Vagina (tissue), 2 donors: ENCODE results near the gene IL1RAPL2. TPM values are rescaled to one million over a fixed set of nuclear protein-coding genes. Genes with fewer than 3 reads are reported as not detected.

Experiments used
- DNase-seq, 2 donors: peaks; one replicate each; pipeline ENCODE4 v3.0.0-alpha.2; 2017; ENCODE audit errors: extremely low spot score in 2 of 2
- H3K27ac ChIP-seq: fragments of 200-600 bp; sonication (generic); one replicate; pipeline ENCODE4 v1.5.1; 2019
- H3K27me3 ChIP-seq: fragments of 200-600 bp; sonication (generic); one replicate; pipeline ENCODE4 v1.5.1; 2019
- H3K36me3 ChIP-seq, 2 donors: fragments of 200-600 bp; sonication (generic); one replicate each; pipeline ENCODE4 v1.5.1; 2017 to 2019
- H3K4me1 ChIP-seq: fragments of 200-600 bp; sonication (generic); one replicate; pipeline ENCODE4 v1.5.1; 2019
- H3K4me3 ChIP-seq, 2 donors: fragments of 200-600 bp; sonication (generic); 1 replicate in 1 of 2; 2 replicates in 1 of 2; pipeline ENCODE4 v1.5.1; 2016 to 2019
- H3K9me3 ChIP-seq: fragments of 200-600 bp; sonication (generic); one replicate; pipeline ENCODE4 v1.5.1; 2019
- CTCF ChIP-seq, 3 experiments: fragments of 450-650 bp in 2 of 3; fragments of 200-600 bp in 1 of 3; sonication (generic) in 1 of 3; IDR thresholded peaks; one replicate each; pipeline ENCODE4 v1.5.1; 2017 to 2019; ENCODE audit warnings: antibody characterized with exemption in 3 of 3, mild to moderate bottlenecking in 2 of 3, moderate library complexity in 2 of 3
- POLR2A ChIP-seq, 2 donors: fragments of 450-650 bp; IDR thresholded peaks; one replicate each; pipeline ENCODE4 v1.6.1; 2017; ENCODE audit warnings: antibody characterized with exemption in 2 of 2, mild to moderate bottlenecking in 2 of 2, moderate library complexity in 2 of 2
- POLR2AphosphoS5 ChIP-seq, 2 donors: sonication (generic); formaldehyde crosslinking; IDR thresholded peaks; one replicate each; pipeline ENCODE4 v1.9.0; 2017; ENCODE audit warnings: antibody characterized with exemption in 2 of 2, mild to moderate bottlenecking in 2 of 2, low read depth in 1 of 2; ENCODE audit not compliant: insufficient read depth in 1 of 2
- intact Hi-C: fragments of 100-400 bp; cut with DNase I; formaldehyde crosslinking; loops from one replicate; pipeline ENCODE4 v1.15.1; 2023
- total RNA-seq: library from RNA; depleted of rRNA; stranded (reverse); fragments of >200 nt; gene quantifications from one replicate; pipeline ENCODE4 v1.2.3, GENCODE V29; 2016

IL1RAPL2 gene
- total RNA-seq, 1 donor from 2014 or later, result 0.25 TPM

- H3K4me1 ChIP-seq, result no peaks in the 10 kb centered on the region
- no peaks in the 10 kb centered on the region for H3K27me3 ChIP-seq
- DNase-seq, result no peak
- TF ChIP-seq CTCF (IDR thresholded peaks at IDR 0.05), result no peak
- no peak for TF ChIP-seq POLR2A (IDR thresholded peaks at IDR 0.05)
- TF ChIP-seq POLR2AphosphoS5 (IDR thresholded peaks at IDR 0.05; ENCODE audit: insufficient read depth in 1 of 2, low read depth in 1 of 2), result no peak
- intact Hi-C loops, result no loop called here
- no peaks in the 10 kb centered on the region for H3K36me3 ChIP-seq
- H3K4me3 ChIP-seq, result no peak overlapping the region
- peaks cover 9% of the 10 kb centered on the region for H3K9me3 ChIP-seq
- no peak overlapping the region for H3K27ac ChIP-seq
Measured at GRCh38 chrX:104762641-104763040, 196.6 kb downstream of the IL1RAPL2 start.

GRCh38 chrX:104789784-104790183 is 223.8 kb downstream of the IL1RAPL2 start:
- Histone ChIP-seq H3K36me3 (no peaks in the 10 kb centered on the region), H3K27me3 (no peaks in the 10 kb centered on the region), H3K4me3 (no peak overlapping the region), H3K9me3 (no peaks in the 10 kb centered on the region), H3K4me1 (no peaks in the 10 kb centered on the region), H3K27ac (no peak overlapping the region)
- no peak for DNase-seq
- intact Hi-C loops, result no loop called here
- no peak for TF ChIP-seq POLR2A (IDR thresholded peaks at IDR 0.05)
- TF ChIP-seq CTCF (IDR thresholded peaks at IDR 0.05), result no peak
- no peak for TF ChIP-seq POLR2AphosphoS5 (IDR thresholded peaks at IDR 0.05; ENCODE audit: insufficient read depth in 1 of 2, low read depth in 1 of 2)

GRCh38 chrX:104795804-104796203 is 229.8 kb downstream of the IL1RAPL2 start:
- Histone ChIP-seq H3K4me3 (no peak overlapping the region), H3K36me3 (no peaks in the 10 kb centered on the region), H3K27me3 (no peaks in the 10 kb centered on the region), H3K27ac (no peak overlapping the region), H3K4me1 (no peaks in the 10 kb centered on the region), H3K9me3 (no peaks in the 10 kb centered on the region)
- intact Hi-C loops, result no loop called here
- TF ChIP-seq CTCF (IDR thresholded peaks at IDR 0.05) (no peak), POLR2AphosphoS5 (IDR thresholded peaks at IDR 0.05; ENCODE audit: insufficient read depth in 1 of 2, low read depth in 1 of 2) (no peak), POLR2A (IDR thresholded peaks at IDR 0.05) (no peak)
- no peak for DNase-seq

GRCh38 chrX:104803219-104803618 is 237.2 kb downstream of the IL1RAPL2 start:
- Histone ChIP-seq H3K27me3 (no peaks in the 10 kb centered on the region), H3K27ac (no peak overlapping the region), H3K9me3 (no peaks in the 10 kb centered on the region), H3K4me1 (no peaks in the 10 kb centered on the region), H3K4me3 (no peak overlapping the region), H3K36me3 (no peaks in the 10 kb centered on the region)
- TF ChIP-seq POLR2AphosphoS5 (IDR thresholded peaks at IDR 0.05; ENCODE audit: insufficient read depth in 1 of 2, low read depth in 1 of 2), result no peak
- no peak for TF ChIP-seq CTCF (IDR thresholded peaks at IDR 0.05)
- TF ChIP-seq POLR2A (IDR thresholded peaks at IDR 0.05), result no peak
- intact Hi-C loops, result no loop called here
- DNase-seq, result no peak

- no peaks in the 10 kb centered on the region for H3K9me3 ChIP-seq
- H3K4me1 ChIP-seq, result no peaks in the 10 kb centered on the region
- TF ChIP-seq CTCF (IDR thresholded peaks at IDR 0.05) (no peak), POLR2AphosphoS5 (IDR thresholded peaks at IDR 0.05; ENCODE audit: insufficient read depth in 1 of 2, low read depth in 1 of 2) (no peak), POLR2A (IDR thresholded peaks at IDR 0.05) (no peak)
- DNase-seq, result no peak
- no peaks in the 10 kb centered on the region for H3K27me3 ChIP-seq
- no peaks in the 10 kb centered on the region for H3K36me3 ChIP-seq
- H3K27ac ChIP-seq, result no peak overlapping the region
- no peak overlapping the region for H3K4me3 ChIP-seq
- intact Hi-C loops, result no loop called here
Measured at GRCh38 chrX:104806346-104806745, 240.3 kb downstream of the IL1RAPL2 start.
